ENCODE measurements around the gene SATB1.

GRCh38 chr3:18338827-18339514 is 86.2 kb downstream of the SATB1 start:
- TF ChIP-seq POLR2A (IDR thresholded peaks at IDR 0.05; ENCODE audit: low read length) (no peak), GATA1 (IDR thresholded peaks at IDR 0.05; ENCODE audit: low read depth, low read length) (no peak)

All from erythroblast (primary cell).